ENCODE data around the gene DNM2.

DNM2 gene

DNA sequence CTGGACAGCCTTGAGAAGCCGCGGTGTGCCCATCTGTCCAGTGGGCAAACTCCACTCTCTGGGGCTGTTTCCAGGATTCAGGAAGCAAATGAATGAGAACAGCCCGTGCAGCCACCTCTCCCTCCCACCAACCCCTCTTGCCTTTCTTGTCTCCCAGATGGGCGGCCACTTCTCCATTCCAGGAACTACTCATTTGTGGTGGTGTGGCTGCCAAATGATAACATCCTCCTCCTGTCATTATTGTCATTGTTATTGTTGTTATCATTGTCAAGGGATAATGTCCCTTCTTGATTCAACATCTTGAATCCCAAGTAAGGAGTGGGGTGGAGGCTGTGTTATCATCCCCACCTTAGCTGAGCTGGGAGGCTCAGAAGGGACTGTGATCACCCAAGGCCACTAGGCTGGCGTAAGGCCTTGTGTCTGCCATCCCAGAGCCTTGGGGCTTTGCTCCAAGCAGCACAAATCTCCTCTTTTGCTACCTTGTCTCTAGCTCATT, 1.6 kb downstream of the DNM2 start:
- Histone ChIP-seq H3K36me3 (peaks cover 0 to 10% (median 0%) of the 10 kb centered on the region in 3 donors), H3K9me3 (no peaks in the 10 kb centered on the region), H3K4me1 (peaks cover 0 to 39% (median 29%) of the 10 kb centered on the region in 4 donors), H3K27me3 (no peaks in the 10 kb centered on the region), H3K27ac (peak overlapping the region; percentile 89 to 91), H3K4me3 (peak overlapping the region; percentile 97 to 98)
- TF ChIP-seq, protein P1, sequence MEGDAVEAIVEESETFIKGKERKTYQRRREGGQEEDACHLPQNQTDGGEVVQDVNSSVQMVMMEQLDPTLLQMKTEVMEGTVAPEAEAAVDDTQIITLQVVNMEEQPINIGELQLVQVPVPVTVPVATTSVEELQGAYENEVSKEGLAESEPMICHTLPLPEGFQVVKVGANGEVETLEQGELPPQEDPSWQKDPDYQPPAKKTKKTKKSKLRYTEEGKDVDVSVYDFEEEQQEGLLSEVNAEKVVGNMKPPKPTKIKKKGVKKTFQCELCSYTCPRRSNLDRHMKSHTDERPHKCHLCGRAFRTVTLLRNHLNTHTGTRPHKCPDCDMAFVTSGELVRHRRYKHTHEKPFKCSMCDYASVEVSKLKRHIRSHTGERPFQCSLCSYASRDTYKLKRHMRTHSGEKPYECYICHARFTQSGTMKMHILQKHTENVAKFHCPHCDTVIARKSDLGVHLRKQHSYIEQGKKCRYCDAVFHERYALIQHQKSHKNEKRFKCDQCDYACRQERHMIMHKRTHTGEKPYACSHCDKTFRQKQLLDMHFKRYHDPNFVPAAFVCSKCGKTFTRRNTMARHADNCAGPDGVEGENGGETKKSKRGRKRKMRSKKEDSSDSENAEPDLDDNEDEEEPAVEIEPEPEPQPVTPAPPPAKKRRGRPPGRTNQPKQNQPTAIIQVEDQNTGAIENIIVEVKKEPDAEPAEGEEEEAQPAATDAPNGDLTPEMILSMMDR (IDR thresholded peaks at IDR 0.05), result no peak
- intact Hi-C loops (cut with DNase I; ENCODE audit: low total_unique reads), result no loop called here
- DNase-seq, result no peak

- H3K9me3 ChIP-seq, result no peaks in the 10 kb centered on the region
- peaks cover 0 to 7% (median 0%) of the 10 kb centered on the region in 3 donors for H3K36me3 ChIP-seq
- DNase-seq, result no peak
- no peaks in the 10 kb centered on the region for H3K27me3 ChIP-seq
- no peak overlapping the region for H3K27ac ChIP-seq
- no peak overlapping the region for H3K4me3 ChIP-seq
- TF ChIP-seq, protein P1 (IDR thresholded peaks at IDR 0.05), result no peak
- intact Hi-C loops (cut with DNase I; ENCODE audit: low total_unique reads), result no loop called here
- peaks cover 0 to 45% (median 33%) of the 10 kb centered on the region in 4 donors for H3K4me1 ChIP-seq
These were observed 2.8 kb downstream of the DNM2 start for GRCh38 chr19:10720607-10721125.

DNA sequence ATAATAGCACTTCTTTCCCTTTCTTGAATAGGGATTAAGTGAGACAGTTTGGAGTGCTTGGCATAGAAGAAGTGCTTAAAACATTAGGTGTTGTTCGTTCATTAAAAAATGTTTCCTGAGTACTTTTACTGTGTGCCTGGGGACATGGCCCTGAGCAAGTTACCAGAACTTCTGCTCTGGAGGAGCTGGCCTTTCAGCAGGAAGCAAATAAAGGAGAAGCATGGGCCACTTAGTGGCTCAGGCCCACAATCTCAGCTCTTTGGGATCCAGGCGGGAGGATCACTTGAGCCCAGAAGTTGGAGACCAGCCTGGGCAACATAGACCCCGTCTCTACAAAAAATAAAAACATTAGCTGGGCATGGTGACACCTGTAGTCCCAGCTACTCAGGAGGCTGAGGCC, 5.7 kb downstream of the DNM2 start:
- TF ChIP-seq, protein P1 (IDR thresholded peaks at IDR 0.05), result no peak
- Histone ChIP-seq H3K9me3 (no peaks in the 10 kb centered on the region), H3K27ac (no peak overlapping the region), H3K36me3 (peaks cover 0 to 13% (median 0%) of the 10 kb centered on the region in 3 donors), H3K4me1 (peaks cover 0 to 53% (median 33%) of the 10 kb centered on the region in 4 donors), H3K4me3 (no peak overlapping the region), H3K27me3 (no peaks in the 10 kb centered on the region)
- intact Hi-C loops (cut with DNase I; ENCODE audit: low total_unique reads), result no loop called here
- no peak for DNase-seq

DNA sequence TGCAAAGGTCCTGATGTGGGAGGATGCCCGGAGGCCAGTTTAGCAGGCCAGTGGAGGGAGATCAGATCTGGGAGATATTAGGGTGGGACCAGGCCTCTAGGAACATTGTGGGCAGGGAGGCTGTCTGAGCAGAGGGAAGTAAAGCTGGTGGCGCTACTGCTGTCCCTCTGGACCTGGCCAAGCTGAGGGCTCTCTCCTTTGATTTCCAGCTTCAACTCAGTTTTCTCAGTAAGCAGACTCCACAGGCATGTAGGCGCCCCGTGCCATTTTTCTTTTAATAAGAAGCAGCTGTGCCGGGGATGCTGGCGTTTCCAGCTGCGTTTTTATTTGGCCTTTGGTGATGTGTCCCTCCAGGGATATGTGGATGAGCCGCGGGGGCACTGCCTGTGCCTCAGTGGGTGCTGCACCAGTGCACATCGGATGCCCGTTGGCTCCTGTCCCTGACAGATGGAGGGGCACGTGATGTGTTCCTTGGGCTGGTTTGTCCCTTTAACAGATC, 6.7 kb downstream of the DNM2 start:
- intact Hi-C loops (cut with DNase I; ENCODE audit: low total_unique reads), result no loop called here
- no peak for DNase-seq
- Histone ChIP-seq H3K27ac (no peak overlapping the region), H3K9me3 (no peaks in the 10 kb centered on the region), H3K36me3 (peaks cover 0 to 13% (median 0%) of the 10 kb centered on the region in 3 donors), H3K27me3 (no peaks in the 10 kb centered on the region), H3K4me3 (no peak overlapping the region), H3K4me1 (peaks cover 0 to 43% (median 23%) of the 10 kb centered on the region in 4 donors)
- TF ChIP-seq, protein P1 (IDR thresholded peaks at IDR 0.05), result no peak

- no peak overlapping the region for H3K4me3 ChIP-seq
- peaks cover 0 to 13% (median 0%) of the 10 kb centered on the region in 3 donors for H3K36me3 ChIP-seq
- TF ChIP-seq, protein P1 (IDR thresholded peaks at IDR 0.05), result no peak
- intact Hi-C loops (cut with DNase I; ENCODE audit: low total_unique reads), result no loop called here
- peaks cover 0 to 35% (median 17%) of the 10 kb centered on the region in 4 donors for H3K4me1 ChIP-seq
- no peaks in the 10 kb centered on the region for H3K9me3 ChIP-seq
- no peak for DNase-seq
- no peak overlapping the region for H3K27ac ChIP-seq
- H3K27me3 ChIP-seq, result no peaks in the 10 kb centered on the region
These were observed 7.5 kb downstream of the DNM2 start for GRCh38 chr19:10725415-10725814.

Data from tibial artery (tissue), 4 donors.